Measurements from ENCODE around the gene TENM4. TPM values are rescaled to one million over a fixed set of nuclear protein-coding genes. Genes with fewer than 3 reads are reported as not detected.

The TENM4 gene
- total and polyA plus RNA-seq, 2 of the 8 experiments (the other 6 are each of a cell fraction or from before 2014, with no cell fraction given): 3.5 to 7.2 TPM

DNA sequence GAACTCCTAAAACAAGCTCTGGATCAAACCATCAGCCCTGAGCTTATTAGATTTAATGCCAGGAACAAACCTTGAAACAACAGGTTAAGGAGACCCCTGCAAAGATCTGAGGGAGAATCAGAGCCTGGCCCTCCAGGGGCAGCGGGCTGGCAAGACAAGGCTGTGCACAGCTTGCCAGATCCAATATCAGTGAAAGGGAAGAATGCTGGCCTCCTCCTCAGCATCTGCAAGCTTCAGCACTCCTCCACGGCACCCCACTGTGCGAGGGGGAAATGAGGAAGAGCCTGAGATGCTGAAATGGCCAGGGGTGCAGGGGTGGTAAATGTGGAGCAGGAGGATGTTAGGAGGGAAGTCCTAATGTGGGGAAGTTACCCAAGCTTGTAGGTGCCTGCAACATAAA, 167.0 kb downstream of the TENM4 start (continued):
- TF ChIP-seq ATF2 (IDR thresholded peaks at IDR 0.05; ENCODE audit: low read length) (no peak), CTBP2 (IDR thresholded peaks at IDR 0.05; ENCODE audit: borderline replicate concordance, insufficient read depth, insufficient read length, low read length) (no peak), POLR2AphosphoS5 (IDR thresholded peaks at IDR 0.05; ENCODE audit: low read depth, low read length) (no peak), TAF7 (optimal IDR thresholded peaks at IDR 0.05; ENCODE audit: borderline replicate concordance, low read depth, low read length) (no peak), HDAC6 (IDR thresholded peaks at IDR 0.05; ENCODE audit: low read depth, low read length) (no peak)
- TF ChIP-seq, protein P1, sequence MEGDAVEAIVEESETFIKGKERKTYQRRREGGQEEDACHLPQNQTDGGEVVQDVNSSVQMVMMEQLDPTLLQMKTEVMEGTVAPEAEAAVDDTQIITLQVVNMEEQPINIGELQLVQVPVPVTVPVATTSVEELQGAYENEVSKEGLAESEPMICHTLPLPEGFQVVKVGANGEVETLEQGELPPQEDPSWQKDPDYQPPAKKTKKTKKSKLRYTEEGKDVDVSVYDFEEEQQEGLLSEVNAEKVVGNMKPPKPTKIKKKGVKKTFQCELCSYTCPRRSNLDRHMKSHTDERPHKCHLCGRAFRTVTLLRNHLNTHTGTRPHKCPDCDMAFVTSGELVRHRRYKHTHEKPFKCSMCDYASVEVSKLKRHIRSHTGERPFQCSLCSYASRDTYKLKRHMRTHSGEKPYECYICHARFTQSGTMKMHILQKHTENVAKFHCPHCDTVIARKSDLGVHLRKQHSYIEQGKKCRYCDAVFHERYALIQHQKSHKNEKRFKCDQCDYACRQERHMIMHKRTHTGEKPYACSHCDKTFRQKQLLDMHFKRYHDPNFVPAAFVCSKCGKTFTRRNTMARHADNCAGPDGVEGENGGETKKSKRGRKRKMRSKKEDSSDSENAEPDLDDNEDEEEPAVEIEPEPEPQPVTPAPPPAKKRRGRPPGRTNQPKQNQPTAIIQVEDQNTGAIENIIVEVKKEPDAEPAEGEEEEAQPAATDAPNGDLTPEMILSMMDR (IDR thresholded peaks at IDR 0.05; ENCODE audit: control extremely low read depth in 1 of 3, insufficient read depth in 1 of 3, low read depth in 1 of 3, low read length in 3 of 3): no peak
